ENCODE data around the gene MFAP1.
"Not testable (repeated sequence)": the region's sequence is repeated elsewhere in the genome, so short reads cannot be mapped to it uniquely, and the experiment has no call there.

MFAP1 gene

GRCh38 chr15:43851251-43851650 is 26.8 kb upstream of the MFAP1 start:
- Histone ChIP-seq H3K4me1 (ENCODE audit: control insufficient read depth, low read length) (no peaks in the 10 kb centered on the region), H3K27ac (ENCODE audit: low read depth, low read length) (no peak overlapping the region), H4K20me1 (ENCODE audit: control insufficient read depth, insufficient read depth, low read depth, low read length) (peaks cover 12% of the 10 kb centered on the region; the same call in 1 of the 2 replicates), H3K9me2 (replicated peaks; ENCODE audit: control insufficient read depth, low read length) (no peaks in the 10 kb centered on the region), H3K27me3 (ENCODE audit: control insufficient read depth, low read length) (no peaks in the 10 kb centered on the region), H3K36me3 (ENCODE audit: control insufficient read depth, low read length) (peaks cover 94% of the 10 kb centered on the region), H3K4me3 (ENCODE audit: low read length) (no peak overlapping the region), H3K4me2 (ENCODE audit: low read length) (no peak overlapping the region), H3K79me2 (ENCODE audit: control insufficient read depth, low read length) (peaks cover 84% of the 10 kb centered on the region), H3K9me3 (ENCODE audit: control insufficient read depth, insufficient read depth, low read length) (no peaks in the 10 kb centered on the region), H3F3A (ENCODE audit: control insufficient read depth, insufficient read depth) (peaks cover 18% of the 10 kb centered on the region)
- no peak for TF ChIP-seq EZH2phosphoT487 (IDR thresholded peaks at IDR 0.05; ENCODE audit: borderline replicate concordance, low read length)
- TF ChIP-seq CTCF (IDR thresholded peaks at IDR 0.05; ENCODE audit: low read depth, low read length, poor library complexity, severe bottlenecking) = no peak

GRCh38 chr15:43845421-43845820 is 20.9 kb upstream of the MFAP1 start:
- Histone ChIP-seq H3K9me3 (ENCODE audit: control insufficient read depth, insufficient read depth, low read length) (no peaks in the 10 kb centered on the region), H3K4me3 (ENCODE audit: low read length) (no peak overlapping the region), H3K9me2 (replicated peaks; ENCODE audit: control insufficient read depth, low read length) (no peaks in the 10 kb centered on the region), H3K27me3 (ENCODE audit: control insufficient read depth, low read length) (no peaks in the 10 kb centered on the region), H3K27ac (ENCODE audit: low read depth, low read length) (peak overlapping the region; percentile 4; the same call in 1 of the 2 replicates), H3F3A (ENCODE audit: control insufficient read depth, insufficient read depth) (peaks cover 23% of the 10 kb centered on the region), H4K20me1 (ENCODE audit: control insufficient read depth, insufficient read depth, low read depth, low read length) (peaks cover 10% of the 10 kb centered on the region; the same call in 1 of the 2 replicates), H3K4me2 (ENCODE audit: low read length) (no peak overlapping the region), H3K79me2 (ENCODE audit: control insufficient read depth, low read length) (peaks cover 83% of the 10 kb centered on the region), H3K36me3 (ENCODE audit: control insufficient read depth, low read length) (peaks cover 90% of the 10 kb centered on the region), H3K4me1 (ENCODE audit: control insufficient read depth, low read length) (peaks cover 9% of the 10 kb centered on the region)
- TF ChIP-seq EZH2phosphoT487 (IDR thresholded peaks at IDR 0.05; ENCODE audit: borderline replicate concordance, low read length) (no peak), CTCF (IDR thresholded peaks at IDR 0.05; ENCODE audit: low read depth, low read length, poor library complexity, severe bottlenecking) (no peak)

GRCh38 chr15:43832485-43832884 is 8.0 kb upstream of the MFAP1 start:
- Histone ChIP-seq H4K20me1 (ENCODE audit: control insufficient read depth, insufficient read depth, low read depth, low read length) (peaks cover 31% of the 10 kb centered on the region), H3K4me1 (ENCODE audit: control insufficient read depth, low read length) (peaks cover 43% of the 10 kb centered on the region), H3K36me3 (ENCODE audit: control insufficient read depth, low read length) (peaks cover 97% of the 10 kb centered on the region), H3K4me3 (ENCODE audit: low read length) (peak overlapping the region; percentile 85), H3K79me2 (ENCODE audit: control insufficient read depth, low read length) (peaks cover 99% of the 10 kb centered on the region), H3K4me2 (ENCODE audit: low read length) (peak overlapping the region; percentile 92), H3K27ac (ENCODE audit: low read depth, low read length) (0 out of 2 replicates have a peak overlapping the region, but pooled peaks have one; percentile 83), H3F3A (ENCODE audit: control insufficient read depth, insufficient read depth) (peaks cover 26% of the 10 kb centered on the region)
- not testable (repeated sequence) for H3K9me2 ChIP-seq (replicated peaks; ENCODE audit: control insufficient read depth, low read length); H3K9me3 ChIP-seq (ENCODE audit: control insufficient read depth, insufficient read depth, low read length); H3K27me3 ChIP-seq (ENCODE audit: control insufficient read depth, low read length)

- Histone ChIP-seq H3K4me1 (ENCODE audit: control insufficient read depth, low read length) (peaks cover 44% of the 10 kb centered on the region), H3K4me3 (ENCODE audit: low read length) (peak overlapping the region; percentile 85), H3K36me3 (ENCODE audit: control insufficient read depth, low read length) (peaks cover 95% of the 10 kb centered on the region), H3K4me2 (ENCODE audit: low read length) (peak overlapping the region; percentile 92), H4K20me1 (ENCODE audit: control insufficient read depth, insufficient read depth, low read depth, low read length) (peaks cover 24% of the 10 kb centered on the region), H3K79me2 (ENCODE audit: control insufficient read depth, low read length) (peaks cover 99% of the 10 kb centered on the region), H3F3A (ENCODE audit: control insufficient read depth, insufficient read depth) (peaks cover 23% of the 10 kb centered on the region), H3K27ac (ENCODE audit: low read depth, low read length) (peak overlapping the region; percentile 83)
- H3K27me3 ChIP-seq (ENCODE audit: control insufficient read depth, low read length); H3K9me2 ChIP-seq (replicated peaks; ENCODE audit: control insufficient read depth, low read length); H3K9me3 ChIP-seq (ENCODE audit: control insufficient read depth, insufficient read depth, low read length): not testable (repeated sequence)
Measured at GRCh38 chr15:43831519-43832052, 7.1 kb upstream of the MFAP1 start.

GRCh38 chr15:43830691-43831275 is 6.3 kb upstream of the MFAP1 start:
- not testable (repeated sequence) for H3K9me2 ChIP-seq (replicated peaks; ENCODE audit: control insufficient read depth, low read length); H3K27me3 ChIP-seq (ENCODE audit: control insufficient read depth, low read length); H3K9me3 ChIP-seq (ENCODE audit: control insufficient read depth, insufficient read depth, low read length)
- H3K4me3 ChIP-seq (ENCODE audit: low read length) = peak overlapping the region; percentile 85
- H4K20me1 ChIP-seq (ENCODE audit: control insufficient read depth, insufficient read depth, low read depth, low read length) = peaks cover 17% of the 10 kb centered on the region
- H3F3A ChIP-seq (ENCODE audit: control insufficient read depth, insufficient read depth) = peaks cover 18% of the 10 kb centered on the region
- H3K36me3 ChIP-seq (ENCODE audit: control insufficient read depth, low read length) = peaks cover 87% of the 10 kb centered on the region
- peaks cover 99% of the 10 kb centered on the region for H3K79me2 ChIP-seq (ENCODE audit: control insufficient read depth, low read length)
- H3K4me1 ChIP-seq (ENCODE audit: control insufficient read depth, low read length) = peaks cover 45% of the 10 kb centered on the region
- peak overlapping the region; percentile 83 for H3K27ac ChIP-seq (ENCODE audit: low read depth, low read length)
- peak overlapping the region; percentile 92 for H3K4me2 ChIP-seq (ENCODE audit: low read length)

- peaks cover 98% of the 10 kb centered on the region for H3K79me2 ChIP-seq (ENCODE audit: control insufficient read depth, low read length)
Measured at GRCh38 chr15:43829951-43830540, 5.6 kb upstream of the MFAP1 start.

More at GRCh38 chr15:43829951-43830540, 5.6 kb upstream of the MFAP1 start:
- Histone ChIP-seq H3K4me3 (ENCODE audit: low read length) (peak overlapping the region; percentile 85), H3K27ac (ENCODE audit: low read depth, low read length) (peak overlapping the region; percentile 83), H3K36me3 (ENCODE audit: control insufficient read depth, low read length) (peaks cover 80% of the 10 kb centered on the region), H4K20me1 (ENCODE audit: control insufficient read depth, insufficient read depth, low read depth, low read length) (peaks cover 16% of the 10 kb centered on the region), H3K4me1 (ENCODE audit: control insufficient read depth, low read length) (peaks cover 52% of the 10 kb centered on the region), H3K4me2 (ENCODE audit: low read length) (peak overlapping the region; percentile 92), H3F3A (ENCODE audit: control insufficient read depth, insufficient read depth) (peaks cover 24% of the 10 kb centered on the region)
- not testable (repeated sequence) for H3K9me3 ChIP-seq (ENCODE audit: control insufficient read depth, insufficient read depth, low read length); H3K27me3 ChIP-seq (ENCODE audit: control insufficient read depth, low read length); H3K9me2 ChIP-seq (replicated peaks; ENCODE audit: control insufficient read depth, low read length)

Data from DOHH2 (cell line).